ENCODE results near the gene RRP1. TPM values are rescaled to one million over a fixed set of nuclear protein-coding genes. Genes with fewer than 3 reads are reported as not detected.

Gene RRP1
- total RNA-seq, 1 experiment from 2014 or later, result 53.9 TPM

GRCh38 chr21:43851593-43851992 lies 62.2 kb downstream of the RRP1 start (continued):
- no peak for TF ChIP-seq CTCF (IDR thresholded peaks at IDR 0.05 in 2 of 3, conservative IDR thresholded peaks at IDR 0.05 in 1 of 3; ENCODE audit: borderline replicate concordance in 1 of 3, insufficient read depth in 1 of 3, low read depth in 2 of 3, low read length in 2 of 3)
- TF ChIP-seq POLR2A (IDR thresholded peaks at IDR 0.05; ENCODE audit: borderline replicate concordance, extremely low read depth, insufficient read depth, insufficient read length), result no peak

- no TSS peak for BruUV-seq (replicated peaks)
- no peak overlapping the region for H3K27ac ChIP-seq (ENCODE audit: low read depth, low read length)
- H3K4me1 ChIP-seq (ENCODE audit: control insufficient read depth in 1 of 2, insufficient read depth in 2 of 2, low read length in 2 of 2), result peaks cover 7 to 10% of the 10 kb centered on the region in 2 experiments
- no peaks in the 10 kb centered on the region for H3K9me2 ChIP-seq (ENCODE audit: insufficient read depth)
- H3K36me3 ChIP-seq (ENCODE audit: control insufficient read depth in 1 of 2, insufficient read depth in 2 of 2, low read length in 2 of 2), result no peaks in the 10 kb centered on the region
- H4K20me1 ChIP-seq (ENCODE audit: insufficient read depth), result no peaks in the 10 kb centered on the region
- ATAC-seq (no peak), DNase-seq (ENCODE audit: low read depth, low spot score) (no peak)
- no peak overlapping the region for H3K4me2 ChIP-seq (ENCODE audit: low read length)
- H3K9me3 ChIP-seq (ENCODE audit: control insufficient read depth in 1 of 2, insufficient read depth in 1 of 2, low read depth in 1 of 2, low read length in 2 of 2), result no peaks in the 10 kb centered on the region
- ChIA-PET POLR2A (no interaction called here), CTCF (no interaction called here), RAD21 (ENCODE audit: low non-redundant PET in 1 of 2, low total read pairs in 2 of 2, uncharacterized antibody in 2 of 2, unreplicated experiment in 2 of 2) (no interaction called here)
- no peak overlapping the region for H3K9ac ChIP-seq (ENCODE audit: low read length)
- H3K79me2 ChIP-seq (ENCODE audit: insufficient read depth, low read length), result no peaks in the 10 kb centered on the region
- H3K4me3 ChIP-seq (replicated peaks in 1 of 2; ENCODE audit: low read depth in 1 of 2, low read length in 2 of 2), result no peak overlapping the region
- H3K27me3 ChIP-seq (ENCODE audit: insufficient read depth, low read length), result no peaks in the 10 kb centered on the region
- intact Hi-C loops (cut with micrococcal nuclease), result no loop called here
- no peak for TF ChIP-seq SRF (IDR thresholded peaks at IDR 0.05; ENCODE audit: low read depth)
- no peak for TF ChIP-seq POLR2A (IDR thresholded peaks at IDR 0.05; ENCODE audit: borderline replicate concordance, extremely low read depth, insufficient read depth, insufficient read length)
- no peak for TF ChIP-seq FOSL1 (IDR thresholded peaks at IDR 0.05; ENCODE audit: low read depth)
- TF ChIP-seq CBX3 (IDR thresholded peaks at IDR 0.05; ENCODE audit: low read depth), result no peak
- no peak for TF ChIP-seq SP1 (IDR thresholded peaks at IDR 0.05; ENCODE audit: low read depth)
- TF ChIP-seq SIN3A (IDR thresholded peaks at IDR 0.05; ENCODE audit: low read depth), result no peak
- no peak overlapping the region for H2AFZ ChIP-seq (ENCODE audit: low read depth, low read length, poor library complexity, severe bottlenecking)
Observed at GRCh38 chr21:43853851-43854772, 64.7 kb downstream of the RRP1 start.

Other genes starting within 250 kb of the RRP1 start
- gene HSF2BP, start 130.1 kb upstream of the RRP1 start, total RNA-seq (2021; ENCODE audit: unreplicated experiment), result 0.59 TPM
- 55.9 TPM for gene RRP1B, start 130.0 kb upstream of the RRP1 start, total RNA-seq (2021; ENCODE audit: unreplicated experiment)
- 127 TPM for gene PDXK, start 70.4 kb upstream of the RRP1 start, total RNA-seq (2021; ENCODE audit: unreplicated experiment)
- 57.5 TPM for gene CSTB, start 13.3 kb upstream of the RRP1 start, total RNA-seq (2021; ENCODE audit: unreplicated experiment)
- 54.1 TPM for gene AGPAT3, start 75.6 kb downstream of the RRP1 start, total RNA-seq (2021; ENCODE audit: unreplicated experiment)
- 31.5 TPM for gene TRAPPC10, start 222.7 kb downstream of the RRP1 start, total RNA-seq (2021; ENCODE audit: unreplicated experiment)